ENCODE results near the gene FRMD4B.

- TF ChIP-seq, protein P1, sequence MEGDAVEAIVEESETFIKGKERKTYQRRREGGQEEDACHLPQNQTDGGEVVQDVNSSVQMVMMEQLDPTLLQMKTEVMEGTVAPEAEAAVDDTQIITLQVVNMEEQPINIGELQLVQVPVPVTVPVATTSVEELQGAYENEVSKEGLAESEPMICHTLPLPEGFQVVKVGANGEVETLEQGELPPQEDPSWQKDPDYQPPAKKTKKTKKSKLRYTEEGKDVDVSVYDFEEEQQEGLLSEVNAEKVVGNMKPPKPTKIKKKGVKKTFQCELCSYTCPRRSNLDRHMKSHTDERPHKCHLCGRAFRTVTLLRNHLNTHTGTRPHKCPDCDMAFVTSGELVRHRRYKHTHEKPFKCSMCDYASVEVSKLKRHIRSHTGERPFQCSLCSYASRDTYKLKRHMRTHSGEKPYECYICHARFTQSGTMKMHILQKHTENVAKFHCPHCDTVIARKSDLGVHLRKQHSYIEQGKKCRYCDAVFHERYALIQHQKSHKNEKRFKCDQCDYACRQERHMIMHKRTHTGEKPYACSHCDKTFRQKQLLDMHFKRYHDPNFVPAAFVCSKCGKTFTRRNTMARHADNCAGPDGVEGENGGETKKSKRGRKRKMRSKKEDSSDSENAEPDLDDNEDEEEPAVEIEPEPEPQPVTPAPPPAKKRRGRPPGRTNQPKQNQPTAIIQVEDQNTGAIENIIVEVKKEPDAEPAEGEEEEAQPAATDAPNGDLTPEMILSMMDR (IDR thresholded peaks at IDR 0.05), result no peak
- TF ChIP-seq POLR2A (IDR thresholded peaks at IDR 0.05), result no peak
Observed at GRCh38 chr3:69367586-69367985, 18.3 kb downstream of the FRMD4B start.

Measured in ovary (tissue), 3 donors.